Body of pancreas (tissue), 4 donors: ENCODE measurements around the gene RAP1B.

Source experiments
- CTCF ChIP-seq, 7 experiments: fragments of 450-650 bp in 4 of 7; fragments of 200-600 bp in 3 of 7; sonication (generic) in 3 of 7; IDR thresholded peaks; one replicate each; pipeline ENCODE4 v1.5.1; 2016 to 2019; ENCODE audit warnings: antibody characterized with exemption in 7 of 7
- POLR2A ChIP-seq, 3 donors: fragments of 450-650 bp; IDR thresholded peaks; one replicate each; pipeline ENCODE4 v1.6.1; 2016; ENCODE audit warnings: antibody characterized with exemption in 3 of 3, mild to moderate bottlenecking in 2 of 3

- no peak for TF ChIP-seq CTCF (IDR thresholded peaks at IDR 0.05)
- no peak for TF ChIP-seq POLR2A (IDR thresholded peaks at IDR 0.05)
These were observed 63.1 kb downstream of the RAP1B start for GRCh38 chr12:68673788-68674187.
